ENCODE measurements around the gene CLSTN2.

CLSTN2 gene

DNA sequence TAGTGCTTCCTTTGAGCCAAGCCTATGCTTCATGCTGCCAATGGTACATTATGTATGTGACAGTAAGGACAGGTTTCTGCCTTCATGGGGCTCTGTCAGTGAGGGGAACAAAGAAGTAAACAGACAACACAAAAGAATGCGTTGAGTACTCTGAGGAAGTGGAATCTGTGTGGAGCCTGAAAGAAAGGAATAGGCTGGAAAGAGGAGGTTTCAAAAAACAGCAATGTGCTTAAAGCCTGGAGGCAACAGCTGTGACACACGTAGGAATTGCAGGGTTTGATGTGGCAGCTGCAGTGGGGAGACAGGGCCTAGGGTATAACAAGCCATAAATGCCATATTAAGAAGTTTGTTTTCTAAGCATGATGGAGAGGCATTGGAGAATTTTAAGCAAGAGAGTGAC, 316.7 kb downstream of the CLSTN2 start:
- H3K27ac ChIP-seq (ENCODE audit: low read length, poor library complexity, severe bottlenecking): no peak overlapping the region
- WGBS: 25% methylated on average over 2 of the region's 2 CpGs
- no peak for DNase-seq
- H4K91ac ChIP-seq (ENCODE audit: low read length): no peak overlapping the region
- no peak overlapping the region for H3K9ac ChIP-seq (ENCODE audit: low read length)
- H3K14ac ChIP-seq (ENCODE audit: low read length in 2 of 2): no peak overlapping the region
- H2BK15ac ChIP-seq (ENCODE audit: low read depth, poor library complexity, severe bottlenecking): no peak overlapping the region
- no peak overlapping the region for H2AFZ ChIP-seq (ENCODE audit: low read depth, low read length)
- H2BK120ac ChIP-seq (ENCODE audit: low read depth, low read length): no peak overlapping the region
- H3K4me3 ChIP-seq (ENCODE audit: insufficient read depth in 1 of 2, low read depth in 1 of 2, low read length in 2 of 2): no peak overlapping the region
- no peak overlapping the region for H3K18ac ChIP-seq (ENCODE audit: low read depth in 1 of 2, low read length in 2 of 2)
- H2AK5ac ChIP-seq (ENCODE audit: low read length, severe bottlenecking): no peak overlapping the region
- H3K79me1 ChIP-seq (replicated peaks; ENCODE audit: low read length, poor library complexity, severe bottlenecking): peaks cover 4% of the 10 kb centered on the region
- peaks cover 5% of the 10 kb centered on the region for H3K4me1 ChIP-seq (ENCODE audit: control insufficient read depth, insufficient read depth, low read depth, low read length)
- H2BK12ac ChIP-seq (ENCODE audit: low read length in 2 of 2): no peak overlapping the region
- H3K4me2 ChIP-seq (ENCODE audit: low read length, poor library complexity, severe bottlenecking): no peak overlapping the region
- H3K9me3 ChIP-seq (ENCODE audit: control insufficient read depth, low read length): no peaks in the 10 kb centered on the region
- H3K27me3 ChIP-seq (ENCODE audit: control insufficient read depth in 1 of 2, insufficient read depth in 1 of 2, low read length in 2 of 2): no peaks in the 10 kb centered on the region
- H4K8ac ChIP-seq (ENCODE audit: low read length): no peak overlapping the region
- no peak overlapping the region for H3K23ac ChIP-seq (ENCODE audit: low read length in 2 of 2)
- H3K4ac ChIP-seq (ENCODE audit: low read depth in 1 of 2, low read length in 2 of 2): no peak overlapping the region
- no peaks in the 10 kb centered on the region for H3K36me3 ChIP-seq (ENCODE audit: control insufficient read depth in 1 of 2, insufficient read depth in 2 of 2, low read depth in 1 of 2, low read length in 2 of 2)
- H2BK5ac ChIP-seq (ENCODE audit: low read depth, low read length, poor library complexity, severe bottlenecking): no peak overlapping the region

DNA sequence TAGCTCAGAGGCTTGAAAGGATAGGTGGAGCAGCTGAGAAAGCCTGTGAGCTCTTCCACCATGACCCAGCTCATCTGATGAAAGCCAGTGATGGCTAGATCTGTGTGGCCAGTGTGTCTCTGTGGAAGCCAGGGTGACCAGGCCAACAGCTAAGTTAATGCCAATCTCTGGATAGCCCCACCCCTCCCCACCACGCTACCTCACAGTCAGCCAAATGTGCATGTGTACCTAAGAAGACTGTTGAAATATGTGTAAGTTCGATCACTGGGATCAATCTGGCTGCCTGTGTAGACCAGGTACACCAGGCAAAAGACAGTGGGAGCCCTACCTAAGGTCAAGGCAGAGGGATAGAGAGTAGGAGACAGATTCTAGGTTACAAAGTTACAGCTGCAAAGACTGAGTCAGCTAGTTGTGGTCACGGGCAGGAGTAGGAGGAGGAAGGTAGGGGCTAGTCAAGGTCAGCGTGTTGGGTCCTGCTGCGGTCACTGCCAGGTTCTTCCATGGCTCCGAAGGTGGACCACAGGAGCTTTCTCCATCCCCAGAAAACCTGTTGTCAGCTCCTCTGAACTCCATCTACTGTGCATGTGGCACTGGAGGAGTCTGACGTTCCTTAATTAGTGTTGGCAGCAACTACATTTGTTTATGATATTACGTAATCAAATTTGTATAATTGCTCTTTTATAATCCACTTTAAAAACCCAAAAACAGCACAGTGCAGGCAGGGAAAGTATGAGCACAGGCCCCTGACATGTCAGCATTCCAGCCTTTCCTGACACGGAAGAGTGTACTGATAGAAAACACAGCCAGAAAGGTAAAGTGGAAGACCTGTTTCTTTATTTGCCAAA, 318.0 kb downstream of the CLSTN2 start:
- no peaks in the 10 kb centered on the region for H3K27me3 ChIP-seq (ENCODE audit: control insufficient read depth in 1 of 2, insufficient read depth in 1 of 2, low read length in 2 of 2)
- no peaks in the 10 kb centered on the region for H3K9me3 ChIP-seq (ENCODE audit: control insufficient read depth, low read length)
- no peak overlapping the region for H2AK5ac ChIP-seq (ENCODE audit: low read length, severe bottlenecking)
- H2BK12ac ChIP-seq (ENCODE audit: low read length in 2 of 2): no peak overlapping the region
- DNase-seq: no peak
- H2BK120ac ChIP-seq (ENCODE audit: low read depth, low read length): no peak overlapping the region
- H3K9ac ChIP-seq (ENCODE audit: low read length): no peak overlapping the region
- peaks cover 4% of the 10 kb centered on the region for H3K79me1 ChIP-seq (replicated peaks; ENCODE audit: low read length, poor library complexity, severe bottlenecking)
- no peak overlapping the region for H3K18ac ChIP-seq (ENCODE audit: low read depth in 1 of 2, low read length in 2 of 2)
- no peak overlapping the region for H3K27ac ChIP-seq (ENCODE audit: low read length, poor library complexity, severe bottlenecking)
- no peaks in the 10 kb centered on the region for H3K36me3 ChIP-seq (ENCODE audit: control insufficient read depth in 1 of 2, insufficient read depth in 2 of 2, low read depth in 1 of 2, low read length in 2 of 2)
- no peak overlapping the region for H3K23ac ChIP-seq (ENCODE audit: low read length in 2 of 2)
- WGBS: 78% methylated on average over 6 of the region's 9 CpGs
- no peak overlapping the region for H2BK5ac ChIP-seq (ENCODE audit: low read depth, low read length, poor library complexity, severe bottlenecking)
- no peak overlapping the region for H2AFZ ChIP-seq (ENCODE audit: low read depth, low read length)
- H3K4me2 ChIP-seq (ENCODE audit: low read length, poor library complexity, severe bottlenecking): no peak overlapping the region
- no peak overlapping the region for H3K14ac ChIP-seq (ENCODE audit: low read length in 2 of 2)
- no peak overlapping the region for H2BK15ac ChIP-seq (ENCODE audit: low read depth, poor library complexity, severe bottlenecking)
- peaks cover 5% of the 10 kb centered on the region for H3K4me1 ChIP-seq (ENCODE audit: control insufficient read depth, insufficient read depth, low read depth, low read length)
- no peak overlapping the region for H3K4me3 ChIP-seq (ENCODE audit: insufficient read depth in 1 of 2, low read depth in 1 of 2, low read length in 2 of 2)
- H4K8ac ChIP-seq (ENCODE audit: low read length): no peak overlapping the region
- no peak overlapping the region for H3K4ac ChIP-seq (ENCODE audit: low read depth in 1 of 2, low read length in 2 of 2)
- no peak overlapping the region for H4K91ac ChIP-seq (ENCODE audit: low read length)

- Histone ChIP-seq H3K14ac (ENCODE audit: low read length in 2 of 2) (no peak overlapping the region), H2BK5ac (ENCODE audit: low read depth, low read length, poor library complexity, severe bottlenecking) (no peak overlapping the region)
These were observed 323.3 kb downstream of the CLSTN2 start for GRCh38 chr3:140258222-140258724.

DNA sequence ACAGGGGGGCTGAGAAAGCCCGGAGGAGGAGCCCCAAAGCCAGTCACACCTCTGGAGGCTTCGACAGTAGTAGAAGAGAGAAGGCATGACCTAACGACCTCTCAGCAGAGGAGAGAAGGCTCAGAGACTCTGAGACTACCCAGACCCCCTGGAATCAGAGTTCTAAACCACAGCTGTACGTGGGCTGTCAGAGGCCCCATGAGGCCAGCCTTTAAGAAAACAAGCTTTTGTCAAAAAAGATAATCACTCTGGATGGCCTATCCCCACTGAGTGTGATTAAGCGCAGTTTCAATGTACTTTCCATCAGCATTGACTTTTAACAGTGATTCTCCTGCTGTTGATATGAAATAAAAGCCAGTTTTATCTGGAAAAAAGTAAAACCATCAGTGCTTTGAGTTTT, 330.3 kb downstream of the CLSTN2 start:
- H3K4me3 ChIP-seq (ENCODE audit: insufficient read depth in 1 of 2, low read depth in 1 of 2, low read length in 2 of 2): no peak overlapping the region
- H3K4me1 ChIP-seq (ENCODE audit: control insufficient read depth, insufficient read depth, low read depth, low read length): peaks cover 1% of the 10 kb centered on the region
- no peaks in the 10 kb centered on the region for H3K79me1 ChIP-seq (replicated peaks; ENCODE audit: low read length, poor library complexity, severe bottlenecking)
- no peak overlapping the region for H2BK120ac ChIP-seq (ENCODE audit: low read depth, low read length)
- no peak overlapping the region for H3K23ac ChIP-seq (ENCODE audit: low read length in 2 of 2)
- no peak overlapping the region for H3K14ac ChIP-seq (ENCODE audit: low read length in 2 of 2)
- H3K9ac ChIP-seq (ENCODE audit: low read length): no peak overlapping the region
- no peak overlapping the region for H2AFZ ChIP-seq (ENCODE audit: low read depth, low read length)
- H2BK5ac ChIP-seq (ENCODE audit: low read depth, low read length, poor library complexity, severe bottlenecking): no peak overlapping the region
- H3K18ac ChIP-seq (ENCODE audit: low read depth in 1 of 2, low read length in 2 of 2): no peak overlapping the region
- no peak overlapping the region for H2BK15ac ChIP-seq (ENCODE audit: low read depth, poor library complexity, severe bottlenecking)
- H3K27ac ChIP-seq (ENCODE audit: low read length, poor library complexity, severe bottlenecking): no peak overlapping the region
- no peak overlapping the region for H3K4me2 ChIP-seq (ENCODE audit: low read length, poor library complexity, severe bottlenecking)
- no peak overlapping the region for H4K8ac ChIP-seq (ENCODE audit: low read length)
- H4K91ac ChIP-seq (ENCODE audit: low read length): no peak overlapping the region
- H2AK5ac ChIP-seq (ENCODE audit: low read length, severe bottlenecking): no peak overlapping the region
- no peaks in the 10 kb centered on the region for H3K36me3 ChIP-seq (ENCODE audit: control insufficient read depth in 1 of 2, insufficient read depth in 2 of 2, low read depth in 1 of 2, low read length in 2 of 2)
- H3K9me3 ChIP-seq (ENCODE audit: control insufficient read depth, low read length): no peaks in the 10 kb centered on the region
- H3K27me3 ChIP-seq (ENCODE audit: control insufficient read depth in 1 of 2, insufficient read depth in 1 of 2, low read length in 2 of 2): peaks cover 0 to 5% of the 10 kb centered on the region in 2 experiments
- no peak overlapping the region for H3K4ac ChIP-seq (ENCODE audit: low read depth in 1 of 2, low read length in 2 of 2)
- no peak overlapping the region for H2BK12ac ChIP-seq (ENCODE audit: low read length in 2 of 2)
- no peak for DNase-seq
- WGBS: 14% methylated on average over 4 of the region's 5 CpGs

More at GRCh38 chr3:140258222-140258724, 323.3 kb downstream of the CLSTN2 start:
- no peak overlapping the region for H2BK120ac ChIP-seq (ENCODE audit: low read depth, low read length)
- no peak overlapping the region for H2BK15ac ChIP-seq (ENCODE audit: low read depth, poor library complexity, severe bottlenecking)
- no peak overlapping the region for H3K4me3 ChIP-seq (ENCODE audit: insufficient read depth in 1 of 2, low read depth in 1 of 2, low read length in 2 of 2)
- H3K36me3 ChIP-seq (ENCODE audit: control insufficient read depth in 1 of 2, insufficient read depth in 2 of 2, low read depth in 1 of 2, low read length in 2 of 2): no peaks in the 10 kb centered on the region
- no peak overlapping the region for H2BK12ac ChIP-seq (ENCODE audit: low read length in 2 of 2)
- H4K8ac ChIP-seq (ENCODE audit: low read length): no peak overlapping the region
- H2AFZ ChIP-seq (ENCODE audit: low read depth, low read length): no peak overlapping the region
- DNase-seq: no peak
- H2AK5ac ChIP-seq (ENCODE audit: low read length, severe bottlenecking): no peak overlapping the region
- H3K23ac ChIP-seq (ENCODE audit: low read length in 2 of 2): no peak overlapping the region
- H3K18ac ChIP-seq (ENCODE audit: low read depth in 1 of 2, low read length in 2 of 2): no peak overlapping the region
- H3K27ac ChIP-seq (ENCODE audit: low read length, poor library complexity, severe bottlenecking): no peak overlapping the region
- H3K79me1 ChIP-seq (replicated peaks; ENCODE audit: low read length, poor library complexity, severe bottlenecking): no peaks in the 10 kb centered on the region
- peaks cover 1% of the 10 kb centered on the region for H3K4me1 ChIP-seq (ENCODE audit: control insufficient read depth, insufficient read depth, low read depth, low read length)
- no peak overlapping the region for H3K4me2 ChIP-seq (ENCODE audit: low read length, poor library complexity, severe bottlenecking)
- H4K91ac ChIP-seq (ENCODE audit: low read length): no peak overlapping the region
- WGBS: 77% methylated on average over 3 of the region's 4 CpGs
- H3K9me3 ChIP-seq (ENCODE audit: control insufficient read depth, low read length): no peaks in the 10 kb centered on the region
- H3K27me3 ChIP-seq (ENCODE audit: control insufficient read depth in 1 of 2, insufficient read depth in 1 of 2, low read length in 2 of 2): no peaks in the 10 kb centered on the region
- H3K9ac ChIP-seq (ENCODE audit: low read length): no peak overlapping the region
- no peak overlapping the region for H3K4ac ChIP-seq (ENCODE audit: low read depth in 1 of 2, low read length in 2 of 2)
